Stimulated activated CD4-positive, alpha-beta T cell treated with anti-CD3 and anti-CD28 coated beads, Interleukin-15, amount 100 ng/mL, for 48 hours (primary cell): Measurements from ENCODE around the gene CHIT1.

Experiments used
- DNase-seq, 2 donors: peaks; one replicate each; pipeline ENCODE4 v3.0.0-alpha.2; 2020; ENCODE audit warnings: low read depth in 2 of 2

The CHIT1 gene

DNA sequence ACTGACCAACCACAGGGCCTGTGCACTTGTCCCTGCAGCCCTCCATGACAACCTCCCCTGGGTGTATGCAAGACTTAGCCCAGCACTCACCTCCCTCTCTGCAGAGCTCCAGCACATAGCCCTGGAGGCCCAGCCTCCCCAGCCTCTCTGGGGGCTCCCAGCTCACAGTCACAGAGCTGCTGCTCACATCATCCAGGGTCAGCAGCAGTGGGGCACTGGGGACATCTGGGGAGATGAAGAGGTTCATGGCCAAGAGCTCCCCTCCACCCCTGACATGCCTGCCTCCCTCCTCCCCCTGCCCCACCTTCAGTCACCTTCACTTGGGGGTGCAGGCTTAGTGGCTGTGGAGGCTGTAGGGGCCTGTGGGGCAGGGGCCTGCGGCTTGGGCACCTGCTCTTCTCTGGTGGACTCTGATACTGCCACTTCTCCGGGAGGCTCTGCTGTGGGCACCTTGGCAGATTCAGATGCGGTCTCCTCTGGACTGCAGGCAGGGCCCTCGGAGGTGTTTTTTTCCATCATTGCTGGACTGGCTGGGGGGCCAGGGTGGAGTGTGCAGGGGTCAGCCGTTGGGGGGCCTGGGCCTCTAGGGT is 54.1 kb downstream of the CHIT1 start, which contains the start of gene MYBPH:
TSS of gene MYBPH (minus strand) at position 590 of the 590 bp plus-strand sequence. CDS start at position 519, 71 bp downstream.
- DNase-seq: no peak

DNA sequence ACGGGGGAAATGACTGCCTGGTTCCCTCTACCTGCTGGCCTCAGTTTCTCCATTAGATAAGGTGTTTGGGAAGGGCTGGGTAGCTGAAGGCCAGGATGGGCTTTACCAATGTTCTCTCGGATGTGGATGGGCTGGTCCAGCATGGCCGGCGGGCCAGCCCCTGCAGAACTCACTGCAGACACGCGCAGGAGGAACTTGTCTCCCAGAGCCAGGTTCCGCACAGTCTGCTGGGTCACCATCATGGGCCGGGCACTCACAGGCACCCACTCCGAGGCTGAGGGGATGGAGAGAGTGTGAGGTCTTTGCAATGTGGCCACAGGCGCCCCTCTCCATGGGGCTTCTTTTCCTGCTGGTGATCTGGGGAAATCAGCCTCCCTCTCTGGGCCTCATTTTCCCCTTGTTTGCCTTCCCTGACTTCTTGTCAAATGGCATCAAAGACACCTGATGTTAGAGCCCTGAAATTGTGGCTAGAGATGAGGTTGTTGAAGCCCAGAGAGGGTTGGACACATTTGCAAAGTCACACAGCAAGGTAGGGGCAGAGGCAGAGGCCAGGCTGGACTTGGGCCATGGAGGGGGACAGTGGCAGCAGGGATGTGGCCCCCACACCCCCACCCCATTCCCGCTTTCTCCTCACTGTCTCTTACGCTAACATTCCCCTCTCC is 55.0 kb downstream of the CHIT1 start:
- no peak for DNase-seq

DNA sequence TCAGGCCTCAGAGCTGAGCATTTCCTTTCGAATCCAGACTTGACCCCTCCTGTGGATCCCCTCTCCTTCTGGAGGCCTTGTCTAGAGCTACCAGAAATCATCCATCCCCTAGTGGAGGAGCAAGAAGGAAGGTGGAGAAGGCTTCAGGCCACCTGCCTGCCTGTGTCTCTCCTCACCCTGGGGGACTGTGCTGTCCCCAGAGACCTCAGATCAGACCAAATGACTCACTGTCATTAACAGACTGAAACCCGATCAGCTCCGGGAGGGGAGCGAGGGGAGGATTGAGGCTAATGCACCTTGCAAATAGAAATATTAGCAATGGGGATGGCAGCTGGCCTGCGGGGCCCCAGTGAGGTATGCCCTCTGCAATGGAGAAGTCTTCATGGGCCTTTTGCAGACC is 55.9 kb downstream of the CHIT1 start:
- DNase-seq: no peak

DNA sequence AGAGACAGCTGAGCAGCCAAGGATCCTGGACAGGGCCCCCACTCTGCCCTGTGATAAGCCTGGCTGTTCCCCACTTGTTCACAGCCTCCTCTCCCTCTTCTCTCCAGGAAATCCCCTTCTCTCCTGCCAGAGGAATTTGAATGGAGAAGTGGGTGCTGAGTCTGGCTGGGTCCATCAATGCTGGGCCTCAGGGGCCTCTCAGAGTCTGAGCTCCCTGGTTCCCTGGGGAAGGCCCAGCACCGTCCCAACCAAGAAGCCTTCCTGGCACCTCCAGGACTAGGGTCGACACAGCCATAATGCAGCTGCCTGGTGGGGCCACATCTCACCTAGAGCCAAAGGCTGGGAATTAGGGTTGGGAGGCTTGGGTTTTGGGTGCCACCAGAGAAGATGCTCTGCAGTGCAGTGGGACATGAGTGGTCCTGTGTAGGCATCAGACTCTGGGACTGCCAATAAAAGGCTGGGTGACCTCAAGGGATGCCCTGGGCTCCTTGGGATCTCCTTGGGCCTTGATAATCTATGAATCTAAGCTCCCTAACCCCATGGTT is 56.4 kb downstream of the CHIT1 start:
- DNase-seq: no peak

DNA sequence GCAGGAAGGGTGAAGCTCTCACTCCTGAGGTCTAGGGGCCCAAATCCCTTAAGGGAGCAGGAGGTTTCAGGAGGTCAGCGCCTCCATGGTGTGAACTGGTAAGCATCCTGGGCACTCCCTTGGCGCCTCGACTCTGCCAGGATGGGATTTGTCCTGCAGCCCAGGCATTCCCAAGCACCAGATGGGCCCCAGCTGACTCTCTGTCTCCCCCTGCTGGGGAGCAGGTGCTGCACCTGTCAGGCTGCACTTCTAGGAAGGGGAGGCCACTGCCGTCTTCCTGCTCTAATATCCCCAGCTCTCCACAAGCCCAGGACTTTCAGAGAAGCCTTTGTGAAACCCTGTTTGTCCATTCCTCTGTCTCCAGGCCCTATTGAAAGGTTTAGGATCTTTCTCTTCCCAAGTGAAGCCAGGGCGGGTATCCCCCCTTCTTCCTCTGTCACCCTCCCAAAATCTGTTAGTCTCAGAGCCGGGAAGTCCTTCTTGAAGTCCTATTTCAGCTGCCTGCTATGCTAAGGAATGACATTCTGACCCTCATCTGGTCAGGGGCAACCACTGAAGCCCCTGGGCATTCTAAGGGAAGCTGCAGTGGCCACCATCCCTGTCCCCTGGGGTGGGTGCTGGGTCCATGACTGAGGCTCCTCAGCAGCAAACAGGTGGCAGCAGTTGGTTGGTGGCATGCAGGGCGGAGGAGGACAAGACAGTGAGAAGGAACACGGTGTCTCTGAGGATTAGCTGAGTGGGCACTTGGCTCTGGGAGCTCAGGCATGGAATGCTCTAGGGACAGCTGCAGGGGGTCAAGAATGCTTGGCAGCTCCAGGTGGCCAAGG is 57.1 kb downstream of the CHIT1 start:
- DNase-seq: peak; percentile 14 to 46

DNA sequence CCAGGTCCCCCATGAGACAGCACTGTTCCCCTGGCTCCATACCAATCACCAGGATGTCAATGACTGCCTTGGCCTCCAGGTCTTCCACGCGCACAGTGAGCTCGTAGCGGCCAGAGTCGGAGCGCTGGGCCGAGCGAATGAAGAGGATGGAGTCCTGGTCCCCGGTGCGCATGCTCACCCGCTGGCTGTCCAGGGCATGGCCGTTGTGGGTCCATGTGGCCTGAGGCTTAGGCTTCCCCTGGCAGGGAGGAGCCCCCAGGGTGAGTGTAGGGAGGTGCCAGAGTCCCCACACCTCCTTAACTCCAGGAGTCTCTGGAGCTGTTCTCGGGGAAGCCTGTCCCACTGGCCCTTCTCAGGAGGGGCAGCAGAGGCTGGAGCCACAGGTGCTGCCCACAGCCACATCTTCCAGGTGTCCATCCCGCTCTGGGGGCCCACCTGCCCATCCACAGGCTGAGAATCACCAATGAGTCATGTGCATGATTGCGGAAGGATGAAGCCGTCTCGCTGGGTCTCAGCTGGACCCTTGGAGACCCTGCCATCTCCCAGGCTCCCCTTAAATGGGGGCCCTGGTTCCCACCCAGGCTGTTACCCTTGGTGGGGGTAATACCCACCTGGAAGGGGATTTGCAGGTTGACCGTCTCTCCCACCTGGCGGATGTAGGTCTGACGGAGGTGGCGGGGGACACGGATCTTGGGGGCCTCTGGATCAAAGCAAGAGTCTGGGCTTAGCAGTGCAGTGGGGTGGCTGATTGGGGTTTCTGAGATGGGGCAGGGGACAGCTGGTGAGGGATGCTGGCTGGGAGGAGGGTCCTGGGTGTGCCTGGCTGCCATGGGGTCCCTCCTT is 57.9 kb downstream of the CHIT1 start:
- no peak for DNase-seq

DNA sequence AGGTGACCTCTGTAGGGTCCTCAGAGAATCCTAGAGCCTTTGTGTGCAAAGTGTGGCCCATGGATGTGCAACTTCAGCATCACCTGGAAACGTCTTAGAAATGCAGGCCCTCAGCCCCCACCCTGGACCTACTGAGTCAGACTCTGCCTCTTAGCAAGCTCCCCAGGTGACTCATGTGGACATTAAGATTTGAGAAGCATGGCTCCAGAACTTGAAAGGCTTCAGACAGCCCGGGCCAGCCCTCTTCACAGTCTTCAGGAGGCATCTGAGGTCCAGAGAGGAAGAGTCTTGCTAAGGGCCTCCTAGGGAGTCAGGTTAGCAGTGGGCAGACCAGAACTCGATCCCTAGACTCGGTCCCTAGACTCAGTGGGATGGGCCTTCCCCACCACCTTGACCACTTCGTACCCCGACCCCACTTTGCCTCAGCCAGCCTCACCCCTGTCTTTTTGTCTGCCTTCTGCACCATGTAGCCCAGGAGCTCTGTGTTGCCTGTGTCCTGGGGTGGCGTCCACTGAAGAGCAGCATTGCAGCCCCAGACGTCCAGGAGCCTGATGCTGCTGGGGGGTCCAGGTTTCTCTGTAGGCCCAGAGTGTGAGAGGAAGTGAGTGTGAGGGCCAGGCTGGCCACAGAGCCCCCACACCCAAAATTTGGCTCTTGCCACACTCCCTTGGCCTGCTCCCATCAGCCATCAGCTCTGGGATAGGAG is 58.7 kb downstream of the CHIT1 start:
- DNase-seq: no peak

DNA sequence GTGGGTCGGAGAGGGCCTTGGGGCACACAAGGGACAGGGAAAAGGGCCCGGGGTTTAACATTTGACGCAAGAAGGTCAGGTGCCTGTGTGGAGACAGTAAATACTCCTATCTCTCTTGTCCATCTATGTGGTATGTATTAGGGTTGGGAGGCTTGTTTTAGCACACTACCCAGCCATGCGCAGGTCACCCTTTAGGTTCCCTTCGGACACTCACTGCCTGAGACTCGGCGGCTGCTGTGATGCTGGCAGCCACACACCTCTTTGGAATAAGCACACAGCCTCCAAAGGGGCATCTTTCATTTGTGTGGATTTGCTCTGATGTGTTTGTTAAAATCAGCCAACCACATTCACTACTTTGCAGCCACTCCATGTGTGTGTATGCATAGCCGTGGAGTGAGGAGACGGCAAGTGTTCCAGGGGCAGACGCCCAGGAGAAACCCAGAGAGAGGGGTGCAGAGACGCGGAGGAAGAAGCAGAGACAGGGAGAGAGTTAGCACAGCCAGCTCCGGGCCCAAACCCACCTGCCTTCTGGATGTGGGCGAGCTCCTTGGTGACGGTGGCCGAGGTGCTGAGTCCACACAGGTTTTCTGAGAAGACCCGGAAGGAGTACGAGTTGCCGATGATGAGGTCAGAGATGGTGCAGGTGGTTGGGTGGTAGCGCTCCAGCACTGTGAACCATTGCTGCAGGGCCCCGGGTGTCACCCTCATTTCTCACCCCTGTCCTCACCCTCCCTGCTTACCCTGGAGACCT is 59.5 kb downstream of the CHIT1 start:
- no peak for DNase-seq

DNA sequence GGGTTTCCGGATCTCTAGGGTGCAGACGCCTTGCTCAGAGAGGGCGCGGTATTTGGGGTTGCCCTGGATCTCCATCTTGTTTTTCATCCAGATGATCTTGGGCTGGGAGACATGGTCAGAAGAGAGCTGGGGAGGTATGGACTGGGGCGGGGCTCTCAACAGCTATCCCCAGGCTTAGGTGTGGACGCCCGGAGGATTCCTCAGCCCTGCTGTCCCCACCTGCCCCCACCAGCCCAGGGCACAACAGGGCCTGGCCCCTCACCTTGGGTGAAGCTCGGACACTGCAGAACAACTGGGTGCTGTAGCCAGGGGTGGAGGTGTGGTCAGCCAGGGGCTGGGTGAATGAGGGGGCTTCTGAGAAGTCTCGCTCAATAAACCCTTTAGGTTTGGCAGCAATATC is 60.5 kb downstream of the CHIT1 start:
- DNase-seq: no peak

DNA sequence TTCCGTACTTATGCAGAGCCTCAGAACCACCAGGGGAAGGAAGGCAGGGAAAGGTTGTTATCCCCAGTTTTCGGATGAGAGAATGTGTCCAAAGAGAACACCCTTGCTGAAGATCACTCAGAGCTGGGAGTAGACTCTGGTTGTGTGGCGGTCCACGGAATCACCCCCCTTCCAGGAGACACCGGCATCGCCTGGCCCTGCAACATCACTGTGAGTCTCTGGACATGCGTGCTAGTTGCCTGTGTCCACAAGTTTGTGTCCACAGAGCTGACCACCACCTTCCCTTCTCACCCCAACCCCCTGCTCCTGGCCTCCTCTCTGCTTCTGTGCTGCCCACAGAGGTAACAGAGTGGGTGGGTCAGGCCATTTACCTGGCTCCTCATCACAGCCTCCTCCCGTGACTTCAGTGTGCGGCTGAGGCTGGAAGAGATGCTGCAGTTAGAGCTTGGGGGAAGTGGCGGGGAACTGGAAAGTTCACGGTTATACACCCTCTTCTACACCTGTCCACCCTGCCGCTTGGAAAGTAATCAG is 61.2 kb downstream of the CHIT1 start:
- DNase-seq: no peak

DNA sequence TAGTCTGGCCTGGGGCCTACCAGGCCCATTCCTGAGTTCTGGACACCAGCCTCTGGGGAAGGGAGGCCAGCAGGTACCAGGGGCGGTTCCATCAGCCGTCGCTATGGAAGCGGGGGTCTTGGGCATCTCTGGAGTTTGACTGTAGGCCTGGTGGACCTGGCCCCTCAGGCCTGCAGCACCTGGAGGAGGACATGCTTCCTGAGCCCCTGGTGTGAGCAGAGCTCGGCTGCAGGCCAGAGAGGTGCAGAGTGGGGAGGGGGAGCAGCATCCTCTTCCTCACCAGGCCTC is 61.6 kb downstream of the CHIT1 start:
- no peak for DNase-seq

DNA sequence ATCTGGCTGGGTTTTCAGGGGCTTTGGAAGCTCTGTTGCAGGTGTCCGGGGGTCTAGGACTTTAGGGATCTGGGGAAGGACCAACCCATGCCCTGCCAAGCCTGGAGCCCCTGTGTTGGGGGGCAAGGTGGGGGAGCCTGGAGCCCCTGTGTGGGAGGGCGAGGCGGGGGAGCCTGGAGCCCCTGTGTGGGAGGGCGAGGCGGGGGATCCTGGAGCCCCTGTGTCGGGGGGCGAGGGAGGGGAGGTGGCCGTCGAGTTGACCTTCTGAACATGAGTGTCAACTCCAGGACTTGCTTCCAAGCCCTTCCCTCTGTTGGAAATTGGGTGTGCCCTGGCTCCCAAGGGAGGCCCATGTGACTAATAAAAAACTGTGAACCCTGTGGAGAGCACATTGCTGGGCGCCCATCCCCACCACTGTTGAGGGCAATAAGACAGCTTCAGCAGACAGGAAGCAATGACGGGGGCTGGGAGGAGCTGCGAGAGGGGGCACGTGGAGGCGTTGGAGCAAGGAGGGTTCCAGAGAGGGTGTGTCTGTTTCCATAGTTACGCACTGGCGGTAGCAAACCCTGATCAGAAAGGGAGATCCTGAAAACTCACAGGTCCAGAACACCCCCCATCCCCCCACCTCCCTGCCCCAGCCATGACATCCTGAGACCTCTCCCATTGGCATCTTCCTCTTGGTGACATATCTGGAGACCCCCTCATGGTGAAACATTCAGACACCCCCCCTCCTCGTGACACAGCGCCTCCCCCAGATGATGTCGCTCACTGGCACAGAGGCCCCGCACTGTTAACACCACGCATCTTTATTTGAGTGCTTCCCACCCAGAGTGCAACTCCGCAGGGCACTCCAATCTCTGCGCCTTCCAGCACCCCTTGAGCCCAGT is 62.2 kb downstream of the CHIT1 start:
- DNase-seq: no peak

DNA sequence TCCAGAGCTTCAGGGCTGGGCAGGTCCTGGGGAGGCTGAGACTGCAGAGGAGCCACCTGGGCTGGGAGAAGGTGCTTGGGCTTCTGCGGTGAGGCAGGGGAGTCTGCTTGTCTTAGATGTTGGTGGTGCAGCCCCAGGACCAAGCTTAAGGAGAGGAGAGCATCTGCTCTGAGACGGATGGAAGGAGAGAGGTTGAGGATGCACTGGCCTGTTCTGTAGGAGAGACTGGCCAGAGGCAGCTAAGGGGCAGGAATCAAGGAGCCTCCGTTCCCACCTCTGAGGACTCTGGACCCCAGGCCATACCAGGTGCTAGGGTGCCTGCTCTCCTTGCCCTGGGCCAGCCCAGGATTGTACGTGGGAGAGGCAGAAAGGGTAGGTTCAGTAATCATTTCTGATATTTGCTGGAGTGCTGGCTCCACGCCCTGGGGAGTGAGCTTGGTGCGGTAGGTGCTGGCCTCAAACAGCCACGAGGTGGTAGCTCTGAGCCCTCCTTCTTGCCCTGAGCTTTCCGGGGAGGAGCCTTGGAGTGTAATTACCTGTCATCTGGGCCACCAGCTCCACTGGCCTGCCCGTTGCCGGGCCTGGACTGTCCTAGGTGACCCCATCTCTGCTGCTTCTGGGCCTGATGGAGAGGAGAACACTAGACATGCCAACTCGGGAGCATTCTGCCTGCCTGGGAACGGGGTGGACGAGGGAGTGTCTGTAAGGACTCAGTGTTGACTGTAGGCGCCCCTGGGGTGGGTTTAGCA is 63.1 kb downstream of the CHIT1 start:
- no peak for DNase-seq
